H1 (cell line): Measurements from ENCODE around the gene CKAP2L.

Source experiments
- BACH1 ChIP-seq: IDR thresholded peaks from 2 replicates; pipeline ENCODE4 v1.6.1; 2012; ENCODE audit warnings: low read length, improper control_type of control experiment
- CTCF ChIP-seq, 3 experiments: IDR thresholded peaks; 1 replicate in 2 of 3; 2 replicates in 1 of 3; pipeline versions ENCODE4 v1.5.1 to v1.6.1; 2011; ENCODE audit warnings: low read length in 3 of 3, mild to moderate bottlenecking in 3 of 3, inconsistent platforms in 2 of 3, low read depth in 1 of 3, moderate library complexity in 1 of 3; ENCODE audit not compliant: insufficient read depth in 1 of 3; ENCODE audit errors: control extremely low read depth in 1 of 3
- JUND ChIP-seq: IDR thresholded peaks from 2 replicates; pipeline ENCODE4 v1.6.1; 2011; ENCODE audit warnings: mild to moderate bottlenecking, improper control_type of control experiment, low read length
- MAFK ChIP-seq: IDR thresholded peaks from 2 replicates; pipeline ENCODE4 v1.6.1; 2012; ENCODE audit warnings: low read depth, mild to moderate bottlenecking, improper control_type of control experiment, low read length

- TF ChIP-seq CTCF (IDR thresholded peaks at IDR 0.05; ENCODE audit: control extremely low read depth in 1 of 3, insufficient read depth in 1 of 3, low read depth in 1 of 3, low read length in 3 of 3) (no peak), JUND (no peak), BACH1 (no peak), MAFK (no peak)
These were observed 36.6 kb upstream of the CKAP2L start for GRCh38 chr2:112800881-112801583.
